Measurements from ENCODE around the gene NBAS.

- TF ChIP-seq POLR2A (IDR thresholded peaks at IDR 0.05; ENCODE audit: extremely low read depth, insufficient read length) (no peak), CTCF (IDR thresholded peaks at IDR 0.05; ENCODE audit: low read depth, low read length) (no peak), MAX (IDR thresholded peaks at IDR 0.05; ENCODE audit: low read depth, low read length) (no peak), MYC (IDR thresholded peaks at IDR 0.05; ENCODE audit: low read depth, low read length) (no peak)
Measured at GRCh38 chr2:15555760-15556193, 5.4 kb downstream of the NBAS start.
